WTC11 (cell line): ENCODE data around the gene CD180.

ENCODE experiments used
- ATF1 ChIP-seq: sonication (generic); formaldehyde crosslinking; IDR thresholded peaks from 2 replicates; pipeline ENCODE4 v1.8.1; 2023; ENCODE audit warnings: mild to moderate bottlenecking, moderate library complexity, missing genetic modification reagents
- CREB1 ChIP-seq: sonication (generic); formaldehyde crosslinking; IDR thresholded peaks from 2 replicates; pipeline ENCODE4 v1.8.0; 2023; ENCODE audit warnings: mild to moderate bottlenecking, missing genetic modification reagents
- CREM ChIP-seq: sonication (generic); formaldehyde crosslinking; IDR thresholded peaks from 2 replicates; pipeline ENCODE4 v1.8.1; 2022; ENCODE audit warnings: mild to moderate bottlenecking, missing genetic modification reagents, moderate library complexity
- TEAD4 ChIP-seq: sonication (generic); formaldehyde crosslinking; IDR thresholded peaks from 2 replicates; pipeline ENCODE4 v1.8.0; 2022; ENCODE audit warnings: mild to moderate bottlenecking, missing genetic modification reagents
- TF ChIP-seq, protein P1 (sequence below): sonication (generic); formaldehyde crosslinking; IDR thresholded peaks from 2 replicates; pipeline ENCODE4 v1.8.1; 2023; ENCODE audit warnings: mild to moderate bottlenecking, missing genetic modification reagents, borderline replicate concordance
- TF ChIP-seq, protein P2 (sequence below): fragments of 200-600 bp; IDR thresholded peaks from 2 replicates; pipeline ENCODE4 v1.8.0; 2022; ENCODE audit warnings: antibody characterized with exemption
- TF ChIP-seq, protein P3 (sequence below): sonication (generic); formaldehyde crosslinking; IDR thresholded peaks from 2 replicates; pipeline ENCODE4 v1.8.0; 2022; ENCODE audit warnings: mild to moderate bottlenecking, missing genetic modification reagents
- TF ChIP-seq, protein P4 (sequence below): sonication (generic); formaldehyde crosslinking; IDR thresholded peaks from 2 replicates; pipeline ENCODE4 v1.8.1; 2023; ENCODE audit warnings: mild to moderate bottlenecking, missing genetic modification reagents, moderate library complexity
- TF ChIP-seq, protein P5 (sequence below): sonication (generic); formaldehyde crosslinking; IDR thresholded peaks from 2 replicates; pipeline ENCODE4 v1.8.1; 2023; ENCODE audit warnings: mild to moderate bottlenecking, missing genetic modification reagents

DNA sequence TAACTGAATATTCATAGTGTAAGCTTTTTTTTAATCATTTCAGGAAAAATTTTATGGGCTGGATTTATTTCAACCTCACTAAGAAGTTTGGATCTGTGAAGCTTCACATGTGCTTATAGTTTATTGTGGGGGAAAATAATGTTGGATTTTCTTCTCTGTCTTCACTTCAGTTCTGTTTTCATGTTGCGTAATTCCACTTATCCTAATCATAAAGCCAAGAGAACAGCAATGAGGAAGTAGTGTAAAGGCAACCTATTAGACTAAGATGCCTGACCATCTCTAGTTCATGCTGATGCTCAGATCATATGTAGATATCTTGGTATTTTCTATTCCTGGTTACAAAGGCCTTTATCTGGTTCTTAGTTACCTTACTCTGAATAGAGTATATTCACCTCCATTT lies 50.0 kb downstream of the CD180 start:
- TF ChIP-seq TEAD4 (CRISPR knock-in tag), result no peak
- TF ChIP-seq, protein P1, sequence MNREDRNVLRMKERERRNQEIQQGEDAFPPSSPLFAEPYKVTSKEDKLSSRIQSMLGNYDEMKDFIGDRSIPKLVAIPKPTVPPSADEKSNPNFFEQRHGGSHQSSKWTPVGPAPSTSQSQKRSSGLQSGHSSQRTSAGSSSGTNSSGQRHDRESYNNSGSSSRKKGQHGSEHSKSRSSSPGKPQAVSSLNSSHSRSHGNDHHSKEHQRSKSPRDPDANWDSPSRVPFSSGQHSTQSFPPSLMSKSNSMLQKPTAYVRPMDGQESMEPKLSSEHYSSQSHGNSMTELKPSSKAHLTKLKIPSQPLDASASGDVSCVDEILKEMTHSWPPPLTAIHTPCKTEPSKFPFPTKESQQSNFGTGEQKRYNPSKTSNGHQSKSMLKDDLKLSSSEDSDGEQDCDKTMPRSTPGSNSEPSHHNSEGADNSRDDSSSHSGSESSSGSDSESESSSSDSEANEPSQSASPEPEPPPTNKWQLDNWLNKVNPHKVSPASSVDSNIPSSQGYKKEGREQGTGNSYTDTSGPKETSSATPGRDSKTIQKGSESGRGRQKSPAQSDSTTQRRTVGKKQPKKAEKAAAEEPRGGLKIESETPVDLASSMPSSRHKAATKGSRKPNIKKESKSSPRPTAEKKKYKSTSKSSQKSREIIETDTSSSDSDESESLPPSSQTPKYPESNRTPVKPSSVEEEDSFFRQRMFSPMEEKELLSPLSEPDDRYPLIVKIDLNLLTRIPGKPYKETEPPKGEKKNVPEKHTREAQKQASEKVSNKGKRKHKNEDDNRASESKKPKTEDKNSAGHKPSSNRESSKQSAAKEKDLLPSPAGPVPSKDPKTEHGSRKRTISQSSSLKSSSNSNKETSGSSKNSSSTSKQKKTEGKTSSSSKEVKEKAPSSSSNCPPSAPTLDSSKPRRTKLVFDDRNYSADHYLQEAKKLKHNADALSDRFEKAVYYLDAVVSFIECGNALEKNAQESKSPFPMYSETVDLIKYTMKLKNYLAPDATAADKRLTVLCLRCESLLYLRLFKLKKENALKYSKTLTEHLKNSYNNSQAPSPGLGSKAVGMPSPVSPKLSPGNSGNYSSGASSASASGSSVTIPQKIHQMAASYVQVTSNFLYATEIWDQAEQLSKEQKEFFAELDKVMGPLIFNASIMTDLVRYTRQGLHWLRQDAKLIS, result no peak
- TF ChIP-seq, protein P2, sequence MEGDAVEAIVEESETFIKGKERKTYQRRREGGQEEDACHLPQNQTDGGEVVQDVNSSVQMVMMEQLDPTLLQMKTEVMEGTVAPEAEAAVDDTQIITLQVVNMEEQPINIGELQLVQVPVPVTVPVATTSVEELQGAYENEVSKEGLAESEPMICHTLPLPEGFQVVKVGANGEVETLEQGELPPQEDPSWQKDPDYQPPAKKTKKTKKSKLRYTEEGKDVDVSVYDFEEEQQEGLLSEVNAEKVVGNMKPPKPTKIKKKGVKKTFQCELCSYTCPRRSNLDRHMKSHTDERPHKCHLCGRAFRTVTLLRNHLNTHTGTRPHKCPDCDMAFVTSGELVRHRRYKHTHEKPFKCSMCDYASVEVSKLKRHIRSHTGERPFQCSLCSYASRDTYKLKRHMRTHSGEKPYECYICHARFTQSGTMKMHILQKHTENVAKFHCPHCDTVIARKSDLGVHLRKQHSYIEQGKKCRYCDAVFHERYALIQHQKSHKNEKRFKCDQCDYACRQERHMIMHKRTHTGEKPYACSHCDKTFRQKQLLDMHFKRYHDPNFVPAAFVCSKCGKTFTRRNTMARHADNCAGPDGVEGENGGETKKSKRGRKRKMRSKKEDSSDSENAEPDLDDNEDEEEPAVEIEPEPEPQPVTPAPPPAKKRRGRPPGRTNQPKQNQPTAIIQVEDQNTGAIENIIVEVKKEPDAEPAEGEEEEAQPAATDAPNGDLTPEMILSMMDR, result no peak
- TF ChIP-seq, protein P3, sequence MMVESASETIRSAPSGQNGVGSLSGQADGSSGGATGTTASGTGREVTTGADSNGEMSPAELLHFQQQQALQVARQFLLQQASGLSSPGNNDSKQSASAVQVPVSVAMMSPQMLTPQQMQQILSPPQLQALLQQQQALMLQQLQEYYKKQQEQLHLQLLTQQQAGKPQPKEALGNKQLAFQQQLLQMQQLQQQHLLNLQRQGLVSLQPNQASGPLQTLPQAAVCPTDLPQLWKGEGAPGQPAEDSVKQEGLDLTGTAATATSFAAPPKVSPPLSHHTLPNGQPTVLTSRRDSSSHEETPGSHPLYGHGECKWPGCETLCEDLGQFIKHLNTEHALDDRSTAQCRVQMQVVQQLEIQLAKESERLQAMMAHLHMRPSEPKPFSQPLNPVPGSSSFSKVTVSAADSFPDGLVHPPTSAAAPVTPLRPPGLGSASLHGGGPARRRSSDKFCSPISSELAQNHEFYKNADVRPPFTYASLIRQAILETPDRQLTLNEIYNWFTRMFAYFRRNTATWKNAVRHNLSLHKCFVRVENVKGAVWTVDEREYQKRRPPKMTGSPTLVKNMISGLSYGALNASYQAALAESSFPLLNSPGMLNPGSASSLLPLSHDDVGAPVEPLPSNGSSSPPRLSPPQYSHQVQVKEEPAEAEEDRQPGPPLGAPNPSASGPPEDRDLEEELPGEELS (CRISPR knock-in tag), result no peak
- TF ChIP-seq CREB1 (CRISPR knock-in tag), result no peak
- TF ChIP-seq, protein P4, sequence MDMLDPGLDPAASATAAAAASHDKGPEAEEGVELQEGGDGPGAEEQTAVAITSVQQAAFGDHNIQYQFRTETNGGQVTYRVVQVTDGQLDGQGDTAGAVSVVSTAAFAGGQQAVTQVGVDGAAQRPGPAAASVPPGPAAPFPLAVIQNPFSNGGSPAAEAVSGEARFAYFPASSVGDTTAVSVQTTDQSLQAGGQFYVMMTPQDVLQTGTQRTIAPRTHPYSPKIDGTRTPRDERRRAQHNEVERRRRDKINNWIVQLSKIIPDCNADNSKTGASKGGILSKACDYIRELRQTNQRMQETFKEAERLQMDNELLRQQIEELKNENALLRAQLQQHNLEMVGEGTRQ (CRISPR knock-in tag), result no peak
- TF ChIP-seq ATF1 (CRISPR knock-in tag), result no peak
- no peak for TF ChIP-seq CREM
- TF ChIP-seq, protein P5, sequence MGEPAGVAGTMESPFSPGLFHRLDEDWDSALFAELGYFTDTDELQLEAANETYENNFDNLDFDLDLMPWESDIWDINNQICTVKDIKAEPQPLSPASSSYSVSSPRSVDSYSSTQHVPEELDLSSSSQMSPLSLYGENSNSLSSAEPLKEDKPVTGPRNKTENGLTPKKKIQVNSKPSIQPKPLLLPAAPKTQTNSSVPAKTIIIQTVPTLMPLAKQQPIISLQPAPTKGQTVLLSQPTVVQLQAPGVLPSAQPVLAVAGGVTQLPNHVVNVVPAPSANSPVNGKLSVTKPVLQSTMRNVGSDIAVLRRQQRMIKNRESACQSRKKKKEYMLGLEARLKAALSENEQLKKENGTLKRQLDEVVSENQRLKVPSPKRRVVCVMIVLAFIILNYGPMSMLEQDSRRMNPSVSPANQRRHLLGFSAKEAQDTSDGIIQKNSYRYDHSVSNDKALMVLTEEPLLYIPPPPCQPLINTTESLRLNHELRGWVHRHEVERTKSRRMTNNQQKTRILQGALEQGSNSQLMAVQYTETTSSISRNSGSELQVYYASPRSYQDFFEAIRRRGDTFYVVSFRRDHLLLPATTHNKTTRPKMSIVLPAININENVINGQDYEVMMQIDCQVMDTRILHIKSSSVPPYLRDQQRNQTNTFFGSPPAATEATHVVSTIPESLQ (CRISPR knock-in tag), result no peak
